Fibroblast of lung (primary cell): ENCODE measurements around the gene OSTM1. TPM values are rescaled to one million over a fixed set of nuclear protein-coding genes. Genes with fewer than 3 reads are reported as not detected.

Experiments used
- DNase-seq, 2 donors: peaks; one replicate each; pipeline versions ENCODE4 v3.0.0 to v3.0.0-alpha.2; 2010; ENCODE audit warnings: low read depth in 2 of 2
- H2AFZ ChIP-seq: 2 replicates; pipeline ENCODE4 v1.5.1; 2012; ENCODE audit warnings: low read length, control low read depth, inconsistent platforms
- H3K27ac ChIP-seq: 2 replicates; pipeline ENCODE4 v1.5.1; 2011; ENCODE audit warnings: low read length, control low read depth; ENCODE audit not compliant: insufficient read depth
- H3K27me3 ChIP-seq: 2 replicates; pipeline ENCODE4 v1.5.1; 2011; ENCODE audit warnings: mild to moderate bottlenecking, low read length; ENCODE audit not compliant: control insufficient read depth, insufficient read depth
- H3K36me3 ChIP-seq: 2 replicates; pipeline ENCODE4 v1.5.1; 2011; ENCODE audit warnings: low read length; ENCODE audit not compliant: control insufficient read depth, insufficient read depth
- H3K4me1 ChIP-seq: 2 replicates; pipeline ENCODE4 v1.5.1; 2011; ENCODE audit warnings: low read length; ENCODE audit not compliant: control insufficient read depth, insufficient read depth; ENCODE audit errors: extremely low read depth
- H3K4me2 ChIP-seq: 2 replicates; pipeline ENCODE4 v1.5.1; 2011; ENCODE audit warnings: low read length, control low read depth; ENCODE audit not compliant: insufficient read depth; ENCODE audit errors: extremely low read depth
- H3K4me3 ChIP-seq, 4 experiments: fragments of 200-600 bp in 1 of 4; sonication (generic) in 1 of 4; replicated peaks in 1 of 4; 2 replicates each; pipeline ENCODE4 v1.5.1; 2011 to 2016; ENCODE audit warnings: low read length in 4 of 4, low read depth in 3 of 4, mild to moderate bottlenecking in 3 of 4, control low read depth in 2 of 4, inconsistent platforms in 1 of 4, mixed read lengths in 1 of 4; ENCODE audit not compliant: insufficient read depth in 1 of 4; ENCODE audit errors: control extremely low read depth in 1 of 4
- H3K79me2 ChIP-seq: 2 replicates; pipeline ENCODE4 v1.5.1; 2012; ENCODE audit warnings: mild to moderate bottlenecking, low read length, inconsistent platforms; ENCODE audit not compliant: control insufficient read depth, insufficient read depth
- H3K9ac ChIP-seq: 2 replicates; pipeline ENCODE4 v1.5.1; 2011; ENCODE audit warnings: mild to moderate bottlenecking, low read length, control low read depth; ENCODE audit not compliant: insufficient read depth
- H3K9me3 ChIP-seq: 2 replicates; pipeline ENCODE4 v1.5.1; 2012; ENCODE audit warnings: low read depth, low read length; ENCODE audit not compliant: control insufficient read depth, insufficient read depth
- H4K20me1 ChIP-seq: 2 replicates; pipeline ENCODE4 v1.5.1; 2011; ENCODE audit warnings: low read length; ENCODE audit not compliant: control insufficient read depth, insufficient read depth; ENCODE audit errors: extremely low read depth
- EZH2 ChIP-seq: IDR thresholded peaks from 2 replicates; pipeline ENCODE4 v1.5.1; 2012; ENCODE audit warnings: low read length, control low read depth, mild to moderate bottlenecking; ENCODE audit errors: missing control alignments
- polyA plus RNA-seq, 2 donors: library from polyadenylated mRNA; depleted of rRNA in 1 of 2; stranded (reverse) in 1 of 2; unstranded in 1 of 2; fragments of >200 nt; gene quantifications; 2 replicates each; pipeline ENCODE4 v1.2.1, GENCODE V29; 2011 to 2012; ENCODE audit warnings: missing spikeins in 1 of 2
- total RNA-seq: library from RNA; depleted of rRNA; stranded (reverse); fragments of >200 nt; gene quantifications from 2 replicates; pipeline ENCODE4 v1.2.1, GENCODE V29; 2014
- TF ChIP-seq, protein P1 (sequence below), 2 donors: IDR thresholded peaks in 1 of 2; conservative IDR thresholded peaks in 1 of 2; 1 replicate in 1 of 2; 2 replicates in 1 of 2; pipeline ENCODE4 v1.5.1; 2011 to 2012; ENCODE audit warnings: low read length in 2 of 2, control low read depth in 1 of 2, inconsistent platforms in 1 of 2, low read depth in 1 of 2, mild to moderate bottlenecking in 1 of 2

OSTM1 gene
- total and polyA plus RNA-seq, 2 donors (not counting 1 experiment from before 2014, with no cell fraction given) = 31.9 to 37.0 TPM

DNA sequence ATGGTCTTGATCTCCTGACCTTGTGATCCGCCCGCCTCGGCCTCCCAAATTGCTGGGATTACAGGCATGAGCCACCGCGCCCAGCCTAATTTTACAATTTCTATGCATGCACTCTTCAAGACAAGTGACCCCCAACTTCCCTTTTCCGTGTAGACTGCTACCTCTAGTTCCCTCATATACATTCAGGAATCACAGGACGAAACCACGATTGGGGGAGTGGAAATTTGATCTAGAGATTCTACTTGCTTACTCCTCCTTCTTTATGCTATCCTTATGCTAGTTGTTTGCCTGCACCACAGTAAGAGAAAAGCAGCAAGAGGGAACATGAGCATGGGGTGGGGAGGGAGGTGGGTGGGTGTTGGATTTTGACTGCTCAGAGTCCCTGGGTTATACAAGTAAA, 34.9 kb downstream of the OSTM1 start:
- Histone ChIP-seq H3K27ac (no peak overlapping the region), H3K4me1 (no peaks in the 10 kb centered on the region), H3K4me2 (no peak overlapping the region), H2AFZ (no peak overlapping the region), H3K27me3 (no peaks in the 10 kb centered on the region), H3K9ac (no peak overlapping the region), H3K4me3 (no peak overlapping the region), H3K36me3 (no peaks in the 10 kb centered on the region), H4K20me1 (no peaks in the 10 kb centered on the region), H3K79me2 (no peaks in the 10 kb centered on the region), H3K9me3 (no peaks in the 10 kb centered on the region)
- DNase-seq = no peak
- no peak for TF ChIP-seq EZH2
- TF ChIP-seq, protein P1, sequence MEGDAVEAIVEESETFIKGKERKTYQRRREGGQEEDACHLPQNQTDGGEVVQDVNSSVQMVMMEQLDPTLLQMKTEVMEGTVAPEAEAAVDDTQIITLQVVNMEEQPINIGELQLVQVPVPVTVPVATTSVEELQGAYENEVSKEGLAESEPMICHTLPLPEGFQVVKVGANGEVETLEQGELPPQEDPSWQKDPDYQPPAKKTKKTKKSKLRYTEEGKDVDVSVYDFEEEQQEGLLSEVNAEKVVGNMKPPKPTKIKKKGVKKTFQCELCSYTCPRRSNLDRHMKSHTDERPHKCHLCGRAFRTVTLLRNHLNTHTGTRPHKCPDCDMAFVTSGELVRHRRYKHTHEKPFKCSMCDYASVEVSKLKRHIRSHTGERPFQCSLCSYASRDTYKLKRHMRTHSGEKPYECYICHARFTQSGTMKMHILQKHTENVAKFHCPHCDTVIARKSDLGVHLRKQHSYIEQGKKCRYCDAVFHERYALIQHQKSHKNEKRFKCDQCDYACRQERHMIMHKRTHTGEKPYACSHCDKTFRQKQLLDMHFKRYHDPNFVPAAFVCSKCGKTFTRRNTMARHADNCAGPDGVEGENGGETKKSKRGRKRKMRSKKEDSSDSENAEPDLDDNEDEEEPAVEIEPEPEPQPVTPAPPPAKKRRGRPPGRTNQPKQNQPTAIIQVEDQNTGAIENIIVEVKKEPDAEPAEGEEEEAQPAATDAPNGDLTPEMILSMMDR (conservative IDR thresholded peaks at IDR 0.05 in 1 of 2, IDR thresholded peaks at IDR 0.05 in 1 of 2; ENCODE audit: low read depth in 1 of 2, low read length in 2 of 2) = no peak

DNA sequence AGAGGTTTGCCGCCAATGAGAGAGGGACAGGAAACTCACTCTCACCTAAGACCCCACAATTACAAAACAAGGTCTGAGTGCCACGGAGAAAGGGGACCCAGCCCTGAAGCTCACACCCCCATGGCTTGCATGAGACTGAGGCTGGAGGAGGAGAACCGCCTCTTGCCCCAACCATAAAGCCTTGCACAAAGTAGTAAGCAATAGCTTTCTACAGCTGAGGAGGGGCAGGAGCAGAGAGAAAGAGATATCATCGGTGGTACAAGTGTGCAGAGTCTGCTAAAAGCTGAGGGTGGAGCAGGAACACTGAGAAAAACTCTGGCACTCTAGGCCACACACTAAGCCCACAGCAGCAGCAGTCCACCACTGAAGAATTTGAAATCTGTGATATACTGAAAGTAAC, 37.7 kb downstream of the OSTM1 start:
- no peaks in the 10 kb centered on the region for H3K4me1 ChIP-seq
- no peak for DNase-seq
- H3K9ac ChIP-seq = no peak overlapping the region
- H3K9me3 ChIP-seq = no peaks in the 10 kb centered on the region
- no peak for TF ChIP-seq EZH2
- TF ChIP-seq, protein P1 (conservative IDR thresholded peaks at IDR 0.05 in 1 of 2, IDR thresholded peaks at IDR 0.05 in 1 of 2; ENCODE audit: low read depth in 1 of 2, low read length in 2 of 2) = no peak
- H3K36me3 ChIP-seq = no peaks in the 10 kb centered on the region
- no peaks in the 10 kb centered on the region for H3K79me2 ChIP-seq
- no peaks in the 10 kb centered on the region for H3K27me3 ChIP-seq
- H3K27ac ChIP-seq = no peak overlapping the region
- no peaks in the 10 kb centered on the region for H4K20me1 ChIP-seq
- no peak overlapping the region for H3K4me2 ChIP-seq
- H2AFZ ChIP-seq = no peak overlapping the region
- no peak overlapping the region for H3K4me3 ChIP-seq

DNA sequence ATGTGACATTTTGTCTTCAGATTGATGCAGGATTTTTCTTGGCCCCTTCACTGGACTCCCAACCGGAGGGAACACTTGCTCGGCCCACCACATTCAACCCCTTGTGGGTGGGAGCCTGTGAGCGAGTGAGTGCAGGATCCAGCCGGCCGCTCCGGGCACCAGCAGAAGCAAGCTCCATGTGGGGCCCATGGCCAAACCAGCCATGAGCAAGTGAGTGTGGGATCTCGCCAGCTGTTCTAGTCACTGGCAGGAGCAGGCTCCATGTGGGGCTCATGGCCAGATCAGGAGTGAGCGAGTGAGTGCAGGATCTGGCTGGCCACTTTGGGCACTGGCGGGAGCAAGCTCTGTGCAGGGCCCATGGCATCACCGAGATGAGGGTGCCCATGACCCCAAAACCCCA, 42.6 kb downstream of the OSTM1 start:
- H3K4me2 ChIP-seq = no peak overlapping the region
- H3K36me3 ChIP-seq = no peaks in the 10 kb centered on the region
- no peak overlapping the region for H3K4me3 ChIP-seq
- H3K27ac ChIP-seq = no peak overlapping the region
- TF ChIP-seq, protein P1 (conservative IDR thresholded peaks at IDR 0.05 in 1 of 2, IDR thresholded peaks at IDR 0.05 in 1 of 2; ENCODE audit: low read depth in 1 of 2, low read length in 2 of 2) = no peak
- no peak for TF ChIP-seq EZH2
- no peaks in the 10 kb centered on the region for H3K27me3 ChIP-seq
- H3K4me1 ChIP-seq = no peaks in the 10 kb centered on the region
- no peak for DNase-seq
- no peak overlapping the region for H2AFZ ChIP-seq
- no peak overlapping the region for H3K9ac ChIP-seq
- H4K20me1 ChIP-seq = no peaks in the 10 kb centered on the region
- no peaks in the 10 kb centered on the region for H3K79me2 ChIP-seq
- no peaks in the 10 kb centered on the region for H3K9me3 ChIP-seq
